Hindlimb muscle (tissue), 1 donor: ENCODE measurements around the gene CHPF2. TPM values are rescaled to one million over a fixed set of nuclear protein-coding genes. Genes with fewer than 3 reads are reported as not detected.

ENCODE experiments used
- polyA plus RNA-seq: library from polyadenylated mRNA; unstranded; fragments of 120-200 nt; gene quantifications from one replicate; pipeline ENCODE4 v1.2.1, GENCODE V29; 2013; ENCODE audit not compliant: insufficient read length

The CHPF2 gene
- polyA plus RNA-seq, 1 donor: 22.2 TPM

Other genes starting within 250 kb of the CHPF2 start
- 9.2 TPM for gene NOS3, start 241.5 kb upstream of the CHPF2 start, polyA plus RNA-seq
- 0.72 TPM for gene ATG9B, start 208.0 kb upstream of the CHPF2 start, polyA plus RNA-seq
- gene ABCB8, start 204.0 kb upstream of the CHPF2 start, polyA plus RNA-seq: 19.9 TPM
- gene ASIC3, start 184.0 kb upstream of the CHPF2 start, polyA plus RNA-seq: 4.2 TPM
- gene CDK5, start 174.6 kb upstream of the CHPF2 start, polyA plus RNA-seq: 9.7 TPM
- gene SLC4A2, start 172.9 kb upstream of the CHPF2 start, polyA plus RNA-seq: 68.7 TPM
- gene FASTK, start 151.7 kb upstream of the CHPF2 start, polyA plus RNA-seq: 75.9 TPM
- 44.9 TPM for gene TMUB1, start 149.0 kb upstream of the CHPF2 start, polyA plus RNA-seq
- gene AGAP3, start 146.0 kb upstream of the CHPF2 start, polyA plus RNA-seq: 89.6 TPM
- gene GBX1, start 64.8 kb upstream of the CHPF2 start, polyA plus RNA-seq: 2.7 TPM
- gene ASB10, start 45.2 kb upstream of the CHPF2 start, polyA plus RNA-seq: 8.2 TPM
- not detected for gene H2BK1, start 22.0 kb upstream of the CHPF2 start, polyA plus RNA-seq
- 18.7 TPM for gene ABCF2, start 5.3 kb upstream of the CHPF2 start, polyA plus RNA-seq
- 180 TPM for gene SMARCD3, start 16.2 kb downstream of the CHPF2 start, polyA plus RNA-seq
- 35.9 TPM for gene NUB1, start 109.3 kb downstream of the CHPF2 start, polyA plus RNA-seq
- gene WDR86, start 177.6 kb downstream of the CHPF2 start, polyA plus RNA-seq: 9.8 TPM
- gene CRYGN, start 207.7 kb downstream of the CHPF2 start, polyA plus RNA-seq: 0.22 TPM